Measurements from ENCODE around the gene ZNF436. TPM values are rescaled to one million over a fixed set of nuclear protein-coding genes. Genes with fewer than 3 reads are reported as not detected.

Gene ZNF436
- total RNA-seq, 1 experiment from 2014 or later, result 14.8 TPM

- H3K4me1 ChIP-seq (ENCODE audit: insufficient read depth, low read length, poor library complexity, severe bottlenecking), result peaks cover 24% of the 10 kb centered on the region
- H3K27ac ChIP-seq (ENCODE audit: low read depth, low read length, poor library complexity, severe bottlenecking), result peak overlapping the region; percentile 98
- peaks cover 3% of the 10 kb centered on the region for H3K9me3 ChIP-seq (ENCODE audit: low read depth, low read length, poor library complexity, severe bottlenecking)
- peak; percentile 67 for DNase-seq (ENCODE audit: low spot score)
- H3K36me3 ChIP-seq (ENCODE audit: insufficient read depth, low read length, poor library complexity, severe bottlenecking), result peaks cover 11% of the 10 kb centered on the region
- ChIA-PET POLR2A (ENCODE audit: low non-redundant PET) (interaction anchor here (0.8 kb wide), 1 partner anchor 321 kb away, joined by 3 read pairs; the partner anchor contains the start of gene RPL11), CTCF (no interaction called here)
- peak overlapping the region; percentile 75 for H3K4me3 ChIP-seq (ENCODE audit: low read depth, low read length, poor library complexity, severe bottlenecking)
- TF ChIP-seq EZH2 (IDR thresholded peaks at IDR 0.05; ENCODE audit: borderline replicate concordance, low read depth, low read length, poor library complexity, severe bottlenecking) (no peak), CTCF (conservative IDR thresholded peaks at IDR 0.05; ENCODE audit: low read depth, low read length) (peak; percentile 17; the same call in 1 of the 2 replicates)
- no peaks in the 10 kb centered on the region for H3K27me3 ChIP-seq (replicated peaks; ENCODE audit: insufficient read depth, low read depth, low read length, poor library complexity)
- BruUV-seq (replicated peaks), result no TSS peak
- intact Hi-C loops (cut with micrococcal nuclease; ENCODE audit: unreplicated experiment), result no loop called here
Observed at GRCh38 chr1:23370709-23371584, 1.3 kb upstream of the ZNF436 start.

- Histone ChIP-seq H3K27ac (ENCODE audit: low read depth, low read length, poor library complexity, severe bottlenecking) (peak overlapping the region; percentile 98), H3K27me3 (replicated peaks; ENCODE audit: insufficient read depth, low read depth, low read length, poor library complexity) (no peaks in the 10 kb centered on the region)
Observed at GRCh38 chr1:23370330-23370708, 683 bp upstream of the ZNF436 start.

More at GRCh38 chr1:23370330-23370708, 683 bp upstream of the ZNF436 start:
- no peak for DNase-seq (ENCODE audit: low spot score)
- intact Hi-C loops (cut with micrococcal nuclease; ENCODE audit: unreplicated experiment), result no loop called here
- H3K36me3 ChIP-seq (ENCODE audit: insufficient read depth, low read length, poor library complexity, severe bottlenecking), result peaks cover 17% of the 10 kb centered on the region
- BruUV-seq (replicated peaks), result no TSS peak
- CTCF ChIA-PET, result interaction anchor here (1.1 kb wide), 1 partner anchor 33 kb away, joined by 6 read pairs; no protein-coding TSS in a partner anchor
- H3K4me1 ChIP-seq (ENCODE audit: insufficient read depth, low read length, poor library complexity, severe bottlenecking), result peaks cover 24% of the 10 kb centered on the region
- no peak for TF ChIP-seq CTCF (conservative IDR thresholded peaks at IDR 0.05; ENCODE audit: low read depth, low read length)
- no peak for TF ChIP-seq EZH2 (IDR thresholded peaks at IDR 0.05; ENCODE audit: borderline replicate concordance, low read depth, low read length, poor library complexity, severe bottlenecking)
- H3K9me3 ChIP-seq (ENCODE audit: low read depth, low read length, poor library complexity, severe bottlenecking), result peaks cover 4% of the 10 kb centered on the region
- peak overlapping the region; percentile 75 for H3K4me3 ChIP-seq (ENCODE audit: low read depth, low read length, poor library complexity, severe bottlenecking)
- POLR2A ChIA-PET (ENCODE audit: low non-redundant PET), result no interaction called here

Measured in A673 (cell line).